Peyer's patch (tissue), 4 donors: ENCODE results near the gene PYGM.

Source experiments
- CTCF ChIP-seq, 6 experiments: fragments of 450-650 bp in 4 of 6; fragments of 200-600 bp in 2 of 6; sonication (generic) in 1 of 6; IDR thresholded peaks; one replicate each; pipeline ENCODE4 v1.5.1; 2017 to 2019; ENCODE audit warnings: antibody characterized with exemption in 6 of 6, mild to moderate bottlenecking in 3 of 6, moderate library complexity in 1 of 6
- POLR2A ChIP-seq, 2 donors: fragments of 450-650 bp; IDR thresholded peaks; one replicate each; pipeline ENCODE4 v1.5.1; 2017; ENCODE audit warnings: antibody characterized with exemption in 2 of 2, mild to moderate bottlenecking in 2 of 2, moderate library complexity in 2 of 2

GRCh38 chr11:64766881-64767280 is 7.1 kb upstream of the PYGM start:
- TF ChIP-seq CTCF (IDR thresholded peaks at IDR 0.05) (no peak), POLR2A (IDR thresholded peaks at IDR 0.05) (no peak)
